Measurements from ENCODE around the gene EBPL.

GRCh38 chr13:49690995-49691784 is at the start of gene EBPL:
- TF ChIP-seq PATZ1 (CRISPR knock-in tag; IDR thresholded peaks at IDR 0.05; ENCODE audit: borderline replicate concordance) (no peak), ZFP30 (CRISPR knock-in tag; IDR thresholded peaks at IDR 0.05) (no peak), ZC3H10 (CRISPR knock-in tag; IDR thresholded peaks at IDR 0.05) (no peak), POU6F1 (CRISPR knock-in tag; IDR thresholded peaks at IDR 0.05; ENCODE audit: borderline replicate concordance, low read depth) (no peak), TOX (CRISPR knock-in tag; IDR thresholded peaks at IDR 0.05; ENCODE audit: borderline replicate concordance) (no peak), ZFP3 (CRISPR knock-in tag; IDR thresholded peaks at IDR 0.05) (no peak), ZNF8 (CRISPR knock-in tag; IDR thresholded peaks at IDR 0.05) (no peak), RARB (CRISPR knock-in tag; IDR thresholded peaks at IDR 0.05) (no peak), OSR1 (CRISPR knock-in tag; IDR thresholded peaks at IDR 0.05) (no peak)

All from SK-N-SH treated with all-trans-retinoic acid at 6 μM for 48 hours (cell line).